ENCODE data around the gene COL16A1. TPM values are rescaled to one million over a fixed set of nuclear protein-coding genes. Genes with fewer than 3 reads are reported as not detected.
A peak's percentile ranks its signal among the peaks of the same experiment; 100 is the strongest.

The COL16A1 gene
- 10 to 100 TPM; 19.8 to 27.5 TPM for total RNA-seq
- long read RNA-seq, partial matches to known transcripts: 8 of 27 reads
- long read RNA-seq, other reads (novel, unspliced or antisense): 19 of 27 reads

DNA sequence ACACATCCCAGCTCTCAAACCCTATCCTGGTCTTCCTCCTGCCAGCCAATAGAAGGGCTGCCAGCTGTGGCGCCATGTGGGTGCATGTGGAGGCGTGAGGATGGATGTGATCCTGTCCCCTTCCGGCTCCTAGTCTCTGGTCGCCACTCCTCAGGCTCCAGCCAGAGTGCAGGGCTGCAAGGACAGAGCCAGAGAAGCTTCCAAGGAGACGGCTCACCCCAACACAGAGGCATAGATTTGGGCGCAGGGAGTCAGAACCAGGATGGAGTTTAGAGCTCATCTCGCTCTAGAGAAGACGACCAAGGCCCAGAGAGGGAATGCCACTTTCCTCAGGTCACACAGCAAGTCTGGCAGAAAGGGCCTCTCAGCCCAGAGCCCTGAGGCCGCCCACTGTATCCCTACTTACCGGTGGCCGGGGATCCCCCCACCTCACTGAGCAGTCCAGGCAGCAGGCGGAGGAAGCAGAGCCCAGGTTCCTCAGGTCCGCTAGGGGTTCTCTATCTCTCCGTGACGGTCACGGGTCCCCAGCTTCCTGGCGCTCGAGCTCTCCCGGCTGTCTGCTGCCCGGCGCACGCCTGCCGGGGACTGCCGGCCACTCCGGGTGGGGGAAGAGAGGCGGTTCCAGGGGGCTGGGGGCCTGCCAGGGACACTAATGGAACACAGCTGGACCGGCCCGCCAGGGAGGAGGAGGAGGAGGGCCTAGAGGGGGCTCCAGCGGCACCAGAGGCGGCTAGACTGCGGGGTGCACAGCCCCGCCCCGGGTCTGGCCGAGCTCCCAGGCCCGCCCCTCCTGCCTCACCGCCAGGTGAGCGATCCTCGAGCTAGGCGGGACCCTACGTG lies at the start of gene COL16A1:
Gene COL16A1 (minus strand): TSS at position 587 of the 840 bp plus-strand sequence. CDS start 1,824 bp downstream, outside the sequence.
- intact Hi-C loops (cut with DNase I): loop anchor here in 1 of 2 donors (5.0 kb wide), 1 partner anchor 36 kb away; no protein-coding TSS in a partner anchor
- peak; percentile 75 for DNase-seq
- ATAC-seq: peak; percentile 73 to 75

GRCh38 chr1:31752952-31753475 lies 49.2 kb upstream of the COL16A1 start:
- ATAC-seq: peak; percentile 18 to 39
- intact Hi-C loops (cut with DNase I): no loop called here
- DNase-seq: no peak

- DNase-seq (no peak), ATAC-seq (no peak)
- intact Hi-C loops (cut with DNase I): no loop called here
Measured at GRCh38 chr1:31752258-31752657, 48.4 kb upstream of the COL16A1 start.

- DNase-seq: no peak
- peak; percentile 7 to 42 for ATAC-seq
- intact Hi-C loops (cut with DNase I): no loop called here
Measured at GRCh38 chr1:31751822-31752241, 48.0 kb upstream of the COL16A1 start.

DNA sequence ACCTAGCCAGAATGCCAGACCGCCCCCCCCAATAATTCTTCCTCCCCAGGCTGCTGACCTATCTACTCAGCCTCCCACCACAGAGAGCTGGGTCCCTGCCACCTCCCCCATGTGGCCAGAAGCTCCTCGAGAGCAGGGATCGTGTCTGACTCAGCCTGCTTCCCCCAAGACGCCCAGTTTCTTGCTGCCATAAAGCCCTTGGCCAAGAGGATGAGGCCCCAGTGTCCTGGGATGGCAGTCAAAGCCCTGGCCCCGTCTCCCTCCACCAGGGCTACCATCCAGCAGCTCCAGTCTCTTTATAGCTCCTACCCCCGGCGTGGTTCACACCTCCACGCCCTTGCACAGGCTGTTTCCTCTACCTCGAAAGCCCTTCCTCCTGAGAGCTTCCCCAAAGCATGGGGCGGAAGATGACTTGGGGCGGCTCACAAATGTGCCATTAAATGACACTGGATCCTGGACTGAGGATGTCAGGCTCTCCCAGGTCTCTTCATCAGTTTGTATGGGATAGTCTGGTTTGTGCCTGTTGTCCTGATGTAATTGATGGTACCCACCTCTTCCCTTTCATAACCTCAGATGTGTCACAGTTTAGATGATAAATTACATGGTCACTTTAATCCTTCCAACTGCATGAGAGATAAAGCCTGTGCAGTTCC lies 47.2 kb upstream of the COL16A1 start:
- no peak for DNase-seq
- ATAC-seq: peak in 1 of 2 donors; percentile 6
- intact Hi-C loops (cut with DNase I): no loop called here

DNA sequence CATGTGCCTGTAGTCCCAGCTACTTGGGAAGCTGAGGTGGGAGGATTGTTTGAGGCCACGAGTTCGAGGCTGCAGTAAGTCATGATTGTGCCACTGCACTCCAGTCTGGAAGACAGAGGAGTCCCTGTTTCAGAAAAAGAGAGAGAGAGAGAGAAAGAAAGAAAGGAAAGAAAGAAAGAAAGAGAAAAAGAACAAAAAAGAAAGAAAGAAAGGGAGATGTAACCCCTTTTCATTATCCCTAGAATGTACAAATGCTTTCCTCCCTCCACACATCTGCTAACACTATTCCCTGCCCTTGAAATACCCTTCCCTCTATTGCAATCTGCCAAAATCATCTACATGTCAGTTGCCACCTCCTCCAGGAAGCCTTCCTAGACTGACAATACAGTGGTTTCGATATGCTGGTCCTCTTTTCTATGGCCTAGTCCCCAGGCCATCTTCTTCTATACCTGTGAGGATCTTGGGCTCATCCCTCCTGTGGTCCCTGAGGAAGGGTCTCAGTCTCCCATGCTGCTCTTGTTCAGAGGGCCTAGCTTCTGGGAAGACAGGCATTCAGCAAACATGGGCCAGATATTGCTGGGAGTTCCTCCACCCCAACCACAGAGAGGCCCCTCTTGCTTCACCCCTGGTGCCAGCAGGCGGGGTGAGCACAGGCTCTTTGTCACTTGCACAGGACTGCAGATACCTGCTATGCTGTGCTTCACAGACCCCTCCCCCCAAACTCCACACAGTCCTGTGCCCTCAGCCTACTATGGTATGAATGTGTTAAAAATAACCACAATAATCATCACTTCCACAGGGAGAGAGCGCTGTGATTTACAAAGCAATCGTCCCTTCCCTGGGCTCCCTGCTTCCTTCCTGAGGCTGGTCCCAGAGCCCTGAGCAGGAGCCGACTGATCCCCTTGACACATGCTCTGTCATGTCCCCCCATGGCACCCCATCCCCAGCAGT lies 46.2 kb upstream of the COL16A1 start:
- intact Hi-C loops (cut with DNase I): no loop called here
- DNase-seq (no peak), ATAC-seq (no peak)

GRCh38 chr1:31748365-31748764 lies 44.5 kb upstream of the COL16A1 start:
- intact Hi-C loops (cut with DNase I): no loop called here
- DNase-seq: no peak
- peak; percentile 6 to 26 for ATAC-seq

GRCh38 chr1:31747304-31747703 lies 43.5 kb upstream of the COL16A1 start:
- DNase-seq: no peak
- intact Hi-C loops (cut with DNase I): no loop called here
- ATAC-seq: no peak

- ATAC-seq: peak; percentile 35 to 55
- intact Hi-C loops (cut with DNase I): loop anchor here in 1 of 2 donors (1.0 kb wide), 1 partner anchor 83 kb away; no protein-coding TSS in a partner anchor
- no peak for DNase-seq
Measured at GRCh38 chr1:31746687-31747086, 42.9 kb upstream of the COL16A1 start.

DNA sequence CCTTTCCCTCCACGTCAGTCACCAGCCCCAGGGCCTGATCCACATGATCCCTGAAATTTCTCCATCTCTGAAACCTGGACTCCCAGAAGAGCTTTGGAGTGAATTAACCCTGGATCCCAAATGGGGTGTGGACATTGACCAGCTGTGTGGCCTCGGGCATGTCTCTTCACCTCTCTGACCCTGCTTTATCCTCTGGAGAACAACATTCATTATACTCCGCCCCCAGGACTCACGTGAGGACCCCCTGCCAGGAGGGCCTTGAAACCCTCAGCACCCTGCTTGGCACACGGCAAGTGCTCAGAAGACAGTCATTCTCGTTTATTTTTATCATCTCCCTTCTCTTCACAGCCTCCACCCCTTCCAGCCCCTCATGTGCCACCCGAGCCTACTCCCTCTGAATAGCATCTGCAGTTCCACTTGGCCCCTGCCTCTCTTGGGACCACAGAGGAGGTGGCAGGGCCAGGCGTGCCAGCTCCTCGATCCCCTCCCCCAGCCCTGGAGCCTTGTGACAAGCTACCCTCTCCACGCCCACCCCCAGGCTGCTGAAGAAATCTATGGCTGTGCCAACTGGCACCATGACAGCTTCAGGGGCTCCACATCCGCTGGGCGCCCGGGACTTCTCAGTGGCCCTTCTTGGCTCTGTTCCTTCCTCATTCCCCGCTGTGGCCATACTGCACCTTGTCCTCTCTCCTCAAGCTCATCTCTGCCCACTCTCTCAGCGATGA lies 42.3 kb upstream of the COL16A1 start:
- intact Hi-C loops (cut with DNase I): loop anchor here in 1 of 2 donors (1.0 kb wide), 1 partner anchor 83 kb away; no protein-coding TSS in a partner anchor
- no peak for DNase-seq
- peak; percentile 2 to 13 for ATAC-seq

- intact Hi-C loops (cut with DNase I): no loop called here
- DNase-seq (peak; percentile 77), ATAC-seq (peak; percentile 68 to 70)
Measured at GRCh38 chr1:31745096-31745945, 41.5 kb upstream of the COL16A1 start.

GRCh38 chr1:31744165-31744888 lies 40.5 kb upstream of the COL16A1 start:
- ATAC-seq (no peak), DNase-seq (no peak)
- intact Hi-C loops (cut with DNase I): no loop called here

DNA sequence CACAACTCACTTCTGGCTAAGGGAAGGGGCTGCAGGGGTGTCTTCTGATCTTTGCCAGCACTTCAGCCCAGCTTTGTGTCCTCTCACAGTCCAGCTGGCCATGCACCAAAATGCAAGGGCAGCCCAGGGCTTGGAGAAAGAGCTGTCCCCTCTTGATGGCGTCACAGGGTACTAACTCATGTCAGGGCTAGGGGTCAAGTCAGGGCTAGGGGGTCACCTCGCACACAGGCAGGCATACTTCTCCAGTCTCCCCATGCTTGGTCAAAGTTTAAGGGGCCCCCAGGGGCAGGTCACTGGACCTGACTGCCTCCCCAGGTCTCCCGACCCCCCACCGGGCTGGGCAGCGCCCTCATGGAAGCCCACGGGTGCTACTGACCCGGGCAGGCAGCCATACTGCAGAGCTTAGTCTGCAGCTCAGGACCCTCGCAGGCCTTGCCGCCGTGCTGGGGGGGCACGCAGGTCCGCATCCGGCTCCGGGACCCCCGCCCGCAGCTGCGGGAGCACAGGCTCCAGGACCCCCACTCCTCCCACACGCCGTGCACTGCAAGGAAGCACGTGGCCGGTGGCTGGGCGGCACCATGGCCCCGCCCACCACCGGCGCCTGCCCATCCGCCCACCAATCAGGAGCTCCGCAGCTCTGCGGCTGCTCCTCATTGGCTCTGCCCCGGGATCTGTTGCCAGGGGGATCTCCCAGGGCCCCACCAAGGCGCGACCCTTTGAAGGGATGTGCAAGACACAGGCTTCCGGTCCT lies 38.8 kb upstream of the COL16A1 start:
- intact Hi-C loops (cut with DNase I): no loop called here
- no peak for DNase-seq
- ATAC-seq: no peak

DNA sequence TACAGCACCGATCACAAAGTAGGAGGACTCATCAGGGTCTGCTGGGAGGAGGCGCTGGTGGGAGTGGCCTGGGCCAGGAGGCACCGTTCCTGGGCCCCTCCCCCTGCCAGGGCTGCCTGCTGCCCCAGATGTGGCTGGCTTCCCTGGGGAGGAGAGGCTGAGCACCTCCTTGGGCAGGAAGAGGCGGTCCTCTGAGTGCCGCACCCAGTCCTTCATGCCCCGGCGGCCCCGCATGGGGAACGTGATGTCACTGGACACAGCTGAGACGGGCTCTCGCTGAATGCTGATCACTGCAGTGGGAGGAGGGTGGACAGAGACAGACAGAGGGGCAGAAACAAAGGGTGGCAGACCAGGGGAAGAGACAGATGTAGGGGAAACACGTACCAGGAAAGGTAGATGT lies 35.5 kb upstream of the COL16A1 start:
- ATAC-seq: no peak
- DNase-seq: no peak
- intact Hi-C loops (cut with DNase I): no loop called here

- DNase-seq (no peak), ATAC-seq (peak in 1 of 2 donors; percentile 47)
- intact Hi-C loops (cut with DNase I): no loop called here
Measured at GRCh38 chr1:31736675-31737074, 32.9 kb upstream of the COL16A1 start.

GRCh38 chr1:31735571-31735970 lies 31.8 kb upstream of the COL16A1 start:
- ATAC-seq (no peak), DNase-seq (no peak)
- intact Hi-C loops (cut with DNase I): no loop called here
